Caco-2 (cell line): Measurements from ENCODE around the gene PIRT. TPM values are rescaled to one million over a fixed set of nuclear protein-coding genes. Genes with fewer than 3 reads are reported as not detected.
"Not testable (repeated sequence)": the region's sequence is repeated elsewhere in the genome, so short reads cannot be mapped to it uniquely, and the experiment has no call there.

Experiments
- BruUV-seq: library from RNA; stranded (reverse); fragments of 400-500 nt; replicated peaks from 2 replicates; lab custom pipeline; 2021; lab: Mats Ljungman, UMichigan
- CTCF ChIA-PET: fragments of 300-600 bp; sonication (Branson Sonifier 250); formaldehyde crosslinking; loops from one replicate; lab custom pipeline; 2022; ENCODE audit warnings: antibody characterized with exemption; lab: Charles Lee
- POLR2A ChIA-PET: fragments of 300-600 bp; sonication (Branson Sonifier 250); formaldehyde crosslinking; loops from one replicate; lab custom pipeline; 2022; ENCODE audit warnings: antibody characterized with exemption; lab: Charles Lee
- DNase-seq, 2 experiments: peaks; one replicate each; pipeline versions ENCODE4 v3.0.0 to v3.0.0-alpha.2; 2020 to 2022
- H3K27me3 ChIP-seq: replicated peaks from 2 replicates; pipeline ENCODE4 v1.6.0; 2011; ENCODE audit warnings: low read length; ENCODE audit not compliant: control insufficient read depth, insufficient read depth
- H3K36me3 ChIP-seq: 2 replicates; pipeline ENCODE4 v1.5.1; 2011; ENCODE audit warnings: low read length; ENCODE audit not compliant: control insufficient read depth, insufficient read depth
- H3K4me1 ChIP-seq: fragments of 250-450 bp; sonication (Bioruptor Pico); 2 replicates; pipeline ENCODE4 v1.5.1; 2020; ENCODE audit warnings: mild to moderate bottlenecking
- H3K4me3 ChIP-seq: 2 replicates; pipeline ENCODE4 v1.5.1; 2011; ENCODE audit warnings: low read depth, mild to moderate bottlenecking, control low read depth, low read length
- H3K9me3 ChIP-seq: fragments of 250-450 bp; sonication (Bioruptor Pico); 2 replicates; pipeline ENCODE4 v1.5.1; 2020; ENCODE audit warnings: mild to moderate bottlenecking, moderate library complexity
- H3K27ac Mint-ChIP-seq: one replicate; pipeline ENCODE4 v1.8.0; 2022; ENCODE audit warnings: mixed read lengths; ENCODE audit not compliant: unreplicated experiment
- H3K27me3 Mint-ChIP-seq: one replicate; pipeline ENCODE4 v1.8.0; 2022; ENCODE audit warnings: mixed read lengths; ENCODE audit not compliant: insufficient read depth, unreplicated experiment
- H3K36me3 Mint-ChIP-seq: one replicate; pipeline ENCODE4 v1.8.0; 2022; ENCODE audit warnings: mild to moderate bottlenecking, mixed read lengths; ENCODE audit not compliant: insufficient read depth, unreplicated experiment
- H3K4me1 Mint-ChIP-seq: one replicate; pipeline ENCODE4 v1.8.0; 2022; ENCODE audit warnings: low read depth, mixed read lengths; ENCODE audit not compliant: unreplicated experiment
- H3K4me3 Mint-ChIP-seq: one replicate; pipeline ENCODE4 v1.8.0; 2022; ENCODE audit warnings: mild to moderate bottlenecking, moderate library complexity, mixed read lengths; ENCODE audit not compliant: unreplicated experiment
- H3K9me3 Mint-ChIP-seq: one replicate; pipeline ENCODE4 v1.8.0; 2022; ENCODE audit warnings: mixed read lengths; ENCODE audit not compliant: unreplicated experiment
- CTCF ChIP-seq, 2 experiments: fragments of 200-600 bp in 1 of 2; IDR thresholded peaks; 1 replicate in 1 of 2; 2 replicates in 1 of 2; pipeline versions ENCODE4 v1.5.1 to v1.8.0; 2011 to 2022; ENCODE audit warnings: antibody characterized with exemption in 1 of 2, control low read depth in 1 of 2, inconsistent platforms in 1 of 2, low read depth in 1 of 2, low read length in 1 of 2, mild to moderate bottlenecking in 1 of 2, moderate library complexity in 1 of 2; ENCODE audit not compliant: insufficient read depth in 1 of 2, severe bottlenecking in 1 of 2, unreplicated experiment in 1 of 2
- intact Hi-C: fragments of 100-400 bp; cut with micrococcal nuclease; formaldehyde crosslinking; loops from one replicate; pipeline ENCODE4 v1.10.0; 2022; ENCODE audit not compliant: unreplicated experiment
- total RNA-seq: library from RNA; stranded (reverse); gene quantifications from 2 replicates; pipeline ENCODE4 v1.2.3, GENCODE V29; 2022

Gene PIRT
- total RNA-seq, 1 experiment from 2014 or later, result not detected

- ChIA-PET POLR2A (no interaction called here), CTCF (no interaction called here)
- Histone ChIP-seq H3K27me3 (no peaks in the 10 kb centered on the region), H3K4me1 (no peaks in the 10 kb centered on the region), H3K36me3 (no peaks in the 10 kb centered on the region), H3K9me3 (no peaks in the 10 kb centered on the region), H3K4me3 (no peak overlapping the region)
- Mint-ChIP-seq H3K4me3 (no peak overlapping the region), H3K27me3 (no peaks in the 10 kb centered on the region), H3K27ac (no peak overlapping the region), H3K9me3 (no peaks in the 10 kb centered on the region), H3K36me3 (no peaks in the 10 kb centered on the region), H3K4me1 (no peaks in the 10 kb centered on the region)
- no peak for DNase-seq
- TF ChIP-seq CTCF (IDR thresholded peaks at IDR 0.05; ENCODE audit: insufficient read depth in 1 of 2, low read depth in 1 of 2, low read length in 1 of 2, severe bottlenecking in 1 of 2, unreplicated experiment in 1 of 2), result no peak
- intact Hi-C loops, result loop anchor here (10.0 kb wide), 1 partner anchor 424 kb away; no protein-coding TSS in a partner anchor
- no TSS peak for BruUV-seq
Observed at GRCh38 chr17:10870336-10871050, 32.6 kb upstream of the PIRT start.

- H3K27me3 ChIP-seq, H3K27ac Mint-ChIP-seq, BruUV-seq, intact Hi-C loops, H3K27me3 Mint-ChIP-seq, H3K4me3 Mint-ChIP-seq, H3K9me3 ChIP-seq, CTCF ChIA-PET, H3K4me1 Mint-ChIP-seq, H3K9me3 Mint-ChIP-seq, H3K4me3 ChIP-seq, H3K36me3 ChIP-seq, POLR2A ChIA-PET, DNase-seq, H3K36me3 Mint-ChIP-seq, H3K4me1 ChIP-seq: not testable (repeated sequence)
Observed at GRCh38 chr17:10868744-10869143, 30.9 kb upstream of the PIRT start.

GRCh38 chr17:10859051-10859450, 21.2 kb upstream of the PIRT start:
- Histone ChIP-seq H3K4me3 (no peak overlapping the region), H3K9me3 (no peaks in the 10 kb centered on the region), H3K36me3 (no peaks in the 10 kb centered on the region), H3K27me3 (no peaks in the 10 kb centered on the region), H3K4me1 (no peaks in the 10 kb centered on the region)
- H3K4me1 Mint-ChIP-seq, result no peaks in the 10 kb centered on the region
- peaks cover 9% of the 10 kb centered on the region for H3K9me3 Mint-ChIP-seq
- H3K27me3 Mint-ChIP-seq, result peaks cover 3% of the 10 kb centered on the region
- DNase-seq, result no peak
- POLR2A ChIA-PET, result interaction anchor here (0.5 kb wide), 1 partner anchor 223 kb away, joined by 19 read pairs; no protein-coding TSS in a partner anchor
- H3K27ac Mint-ChIP-seq, result no peak overlapping the region
- no peak overlapping the region for H3K4me3 Mint-ChIP-seq
- CTCF ChIA-PET, result no interaction called here
- BruUV-seq, result no TSS peak
- H3K36me3 Mint-ChIP-seq, result no peaks in the 10 kb centered on the region
- intact Hi-C loops, result no loop called here
- no peak for TF ChIP-seq CTCF (IDR thresholded peaks at IDR 0.05; ENCODE audit: insufficient read depth in 1 of 2, low read depth in 1 of 2, low read length in 1 of 2, severe bottlenecking in 1 of 2, unreplicated experiment in 1 of 2)
